ENCODE data around the gene ERFE.

The ERFE gene

DNA sequence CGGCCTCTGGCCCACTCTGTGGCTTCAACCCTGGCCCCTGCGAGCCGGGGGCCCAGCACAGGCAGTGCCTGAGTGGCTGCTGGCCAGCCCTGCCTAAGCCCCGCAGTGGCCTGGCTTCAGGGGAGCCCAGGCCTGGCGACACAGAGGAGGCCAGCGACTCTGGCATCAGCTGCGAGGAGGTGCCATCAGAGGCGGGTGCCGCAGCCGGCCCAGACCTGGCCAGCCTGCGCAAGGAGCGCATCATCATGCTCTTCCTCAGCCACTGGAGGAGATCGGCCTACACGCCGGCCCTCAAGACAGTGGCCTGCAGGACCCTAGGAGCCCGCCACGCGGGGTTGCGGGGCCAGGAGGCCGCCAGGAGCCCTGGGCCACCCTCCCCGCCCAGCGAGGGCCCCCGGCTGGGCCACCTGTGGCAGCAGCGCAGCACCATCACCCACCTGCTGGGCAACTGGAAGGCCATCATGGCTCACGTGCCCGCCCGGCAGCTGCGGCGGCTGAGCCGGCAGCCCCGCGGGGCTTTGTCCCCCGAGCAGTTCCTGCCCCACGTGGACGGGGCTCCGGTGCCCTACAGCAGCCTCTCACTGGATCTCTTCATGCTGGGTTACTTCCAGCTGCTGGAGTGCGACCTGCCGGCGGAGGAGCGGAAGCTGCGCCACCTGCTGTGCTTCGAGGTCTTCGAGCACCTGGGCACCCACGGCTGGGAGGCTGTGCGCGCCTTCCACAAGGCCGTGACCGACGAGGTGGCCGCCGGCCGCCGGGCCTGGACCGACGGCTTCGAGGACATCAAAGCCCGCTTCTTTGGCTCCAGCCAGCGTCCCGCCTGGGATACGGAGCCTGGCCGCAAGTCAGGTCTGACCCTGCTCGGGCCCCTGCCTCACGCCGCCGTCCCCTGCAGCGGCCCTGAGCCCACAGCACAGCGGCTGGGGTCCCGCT is 27.8 kb upstream of the ERFE start:
- no peak for DNase-seq (ENCODE audit: low read depth, low spot score)
- no peak for TF ChIP-seq CTCF (IDR thresholded peaks at IDR 0.05; ENCODE audit: low read depth, low read length)
- in situ Hi-C loops (cut with HindIII; ENCODE audit: low sequenced_read_pairs): no loop called here
- no peak overlapping the region for H3K4me3 ChIP-seq (ENCODE audit: low read depth, low read length)

GRCh38 chr2:238131761-238132462 is 26.9 kb upstream of the ERFE start:
- H3K4me3 ChIP-seq (ENCODE audit: low read depth, low read length): no peak overlapping the region
- in situ Hi-C loops (cut with HindIII; ENCODE audit: low sequenced_read_pairs): no loop called here
- TF ChIP-seq CTCF (IDR thresholded peaks at IDR 0.05; ENCODE audit: low read depth, low read length): no peak
- no peak for DNase-seq (ENCODE audit: low read depth, low spot score)

- no peak overlapping the region for H3K4me3 ChIP-seq (ENCODE audit: low read depth, low read length)
- no peak for DNase-seq (ENCODE audit: low read depth, low spot score)
- in situ Hi-C loops (cut with HindIII; ENCODE audit: low sequenced_read_pairs): no loop called here
- no peak for TF ChIP-seq CTCF (IDR thresholded peaks at IDR 0.05; ENCODE audit: low read depth, low read length)
Observed at GRCh38 chr2:238132463-238133450, 26.0 kb upstream of the ERFE start.

DNA sequence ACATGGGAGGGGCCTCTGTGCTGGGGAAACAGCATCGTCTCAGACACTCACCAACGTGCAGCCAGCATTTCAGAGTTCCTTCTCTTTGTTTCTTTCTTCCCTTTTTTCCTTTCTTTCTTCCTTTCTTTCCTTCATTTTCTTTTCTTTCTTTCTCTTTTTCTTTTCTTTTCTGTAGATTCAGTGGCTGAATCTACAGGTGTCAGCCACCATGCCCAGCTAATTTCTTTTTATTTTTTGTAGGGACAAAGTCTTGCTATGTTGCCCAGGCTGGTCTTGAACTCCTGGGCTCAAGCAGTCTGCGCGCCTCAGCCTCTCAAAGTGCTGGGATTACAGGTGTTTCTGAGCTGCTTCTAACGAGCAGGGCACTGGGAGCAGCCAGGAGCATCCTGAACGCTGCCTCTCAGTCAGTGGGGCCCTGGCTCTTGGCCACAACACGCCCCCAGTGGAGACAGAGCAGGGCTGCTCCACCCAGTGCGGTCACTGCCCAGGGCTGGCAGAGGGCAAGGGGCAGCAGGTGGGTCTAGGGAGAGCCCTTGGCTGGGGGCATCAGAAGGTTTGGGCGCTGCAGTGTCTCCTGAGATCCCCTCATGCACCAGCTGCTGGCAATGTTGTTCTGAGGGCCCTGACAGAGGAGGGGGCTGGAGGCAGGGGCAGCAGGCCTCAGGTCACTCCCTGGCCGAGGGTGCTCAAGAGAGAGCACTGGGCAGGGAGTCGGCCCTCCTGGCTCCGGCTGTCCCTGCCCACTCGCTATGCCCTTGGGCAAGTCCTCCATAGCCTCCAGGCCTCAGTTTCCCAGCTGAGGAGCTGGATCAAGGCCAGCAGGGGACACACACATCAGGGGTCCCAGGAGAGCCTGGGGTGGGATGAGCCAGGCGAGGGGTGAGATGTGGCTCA is 25.0 kb upstream of the ERFE start:
- H3K4me3 ChIP-seq (ENCODE audit: low read depth, low read length): no peak overlapping the region
- no peak for TF ChIP-seq CTCF (IDR thresholded peaks at IDR 0.05; ENCODE audit: low read depth, low read length)
- no peak for DNase-seq (ENCODE audit: low read depth, low spot score)
- in situ Hi-C loops (cut with HindIII; ENCODE audit: low sequenced_read_pairs): no loop called here

GRCh38 chr2:238134393-238134785 is 24.4 kb upstream of the ERFE start:
- H3K4me3 ChIP-seq (ENCODE audit: low read depth, low read length): no peak overlapping the region
- DNase-seq (ENCODE audit: low read depth, low spot score): no peak
- TF ChIP-seq CTCF (IDR thresholded peaks at IDR 0.05; ENCODE audit: low read depth, low read length): no peak
- in situ Hi-C loops (cut with HindIII; ENCODE audit: low sequenced_read_pairs): no loop called here

Measured in astrocyte of the spinal cord (primary cell).